Measurements from ENCODE around the gene ZNF23.

GRCh38 chr16:71460941-71461340, 1.1 kb downstream of the ZNF23 start:
- TF ChIP-seq, protein P1, sequence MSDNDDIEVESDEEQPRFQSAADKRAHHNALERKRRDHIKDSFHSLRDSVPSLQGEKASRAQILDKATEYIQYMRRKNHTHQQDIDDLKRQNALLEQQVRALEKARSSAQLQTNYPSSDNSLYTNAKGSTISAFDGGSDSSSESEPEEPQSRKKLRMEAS (IDR thresholded peaks at IDR 0.05): no peak
- no peak for TF ChIP-seq CTCF (IDR thresholded peaks at IDR 0.05; ENCODE audit: low read depth, low read length, missing input control)
- TF ChIP-seq SP1 (IDR thresholded peaks at IDR 0.05): no peak
- TF ChIP-seq RAD21 (IDR thresholded peaks at IDR 0.05): no peak
- no peak for TF ChIP-seq FOXA2 (IDR thresholded peaks at IDR 0.05)
- TF ChIP-seq FOXA1 (IDR thresholded peaks at IDR 0.05): no peak
- TF ChIP-seq HNF4A (conservative IDR thresholded peaks at IDR 0.05): no peak
